ENCODE measurements around the gene ALOX15B. TPM values are rescaled to one million over a fixed set of nuclear protein-coding genes. Genes with fewer than 3 reads are reported as not detected.

Gene ALOX15B, protein sequence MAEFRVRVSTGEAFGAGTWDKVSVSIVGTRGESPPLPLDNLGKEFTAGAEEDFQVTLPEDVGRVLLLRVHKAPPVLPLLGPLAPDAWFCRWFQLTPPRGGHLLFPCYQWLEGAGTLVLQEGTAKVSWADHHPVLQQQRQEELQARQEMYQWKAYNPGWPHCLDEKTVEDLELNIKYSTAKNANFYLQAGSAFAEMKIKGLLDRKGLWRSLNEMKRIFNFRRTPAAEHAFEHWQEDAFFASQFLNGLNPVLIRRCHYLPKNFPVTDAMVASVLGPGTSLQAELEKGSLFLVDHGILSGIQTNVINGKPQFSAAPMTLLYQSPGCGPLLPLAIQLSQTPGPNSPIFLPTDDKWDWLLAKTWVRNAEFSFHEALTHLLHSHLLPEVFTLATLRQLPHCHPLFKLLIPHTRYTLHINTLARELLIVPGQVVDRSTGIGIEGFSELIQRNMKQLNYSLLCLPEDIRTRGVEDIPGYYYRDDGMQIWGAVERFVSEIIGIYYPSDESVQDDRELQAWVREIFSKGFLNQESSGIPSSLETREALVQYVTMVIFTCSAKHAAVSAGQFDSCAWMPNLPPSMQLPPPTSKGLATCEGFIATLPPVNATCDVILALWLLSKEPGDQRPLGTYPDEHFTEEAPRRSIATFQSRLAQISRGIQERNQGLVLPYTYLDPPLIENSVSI
- polyA plus RNA-seq (ENCODE audit: insufficient read length in 4 of 4) = 1 to 10 TPM in 3 of 4 donors, under 1 TPM in 1; 0.91 to 1.9 (median 1.3) TPM

DNA sequence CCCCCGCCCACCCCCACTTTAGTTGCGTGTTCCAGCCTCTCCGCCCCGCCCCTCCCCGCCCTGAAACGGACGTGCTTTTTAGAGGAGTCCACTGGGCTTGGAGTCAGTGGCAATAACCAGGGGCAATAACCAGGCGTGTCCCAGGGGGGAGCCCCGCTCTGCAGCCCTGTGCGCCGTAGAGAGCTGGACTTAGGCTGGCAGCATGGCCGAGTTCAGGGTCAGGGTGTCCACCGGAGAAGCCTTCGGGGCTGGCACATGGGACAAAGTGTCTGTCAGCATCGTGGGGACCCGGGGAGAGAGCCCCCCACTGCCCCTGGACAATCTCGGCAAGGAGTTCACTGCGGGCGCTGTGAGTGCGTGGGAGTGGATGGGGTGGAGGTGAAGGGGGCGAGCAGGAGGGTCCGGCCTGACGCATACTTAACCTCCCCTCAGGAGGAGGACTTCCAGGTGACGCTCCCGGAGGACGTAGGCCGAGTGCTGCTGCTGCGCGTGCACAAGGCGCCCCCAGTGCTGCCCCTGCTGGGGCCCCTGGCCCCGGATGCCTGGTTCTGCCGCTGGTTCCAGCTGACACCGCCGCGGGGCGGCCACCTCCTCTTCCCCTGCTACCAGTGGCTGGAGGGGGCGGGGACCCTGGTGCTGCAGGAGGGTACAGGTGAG, at the start of gene ALOX15B:
Gene ALOX15B (plus strand): TSS at position 106 of the 657 bp plus-strand sequence. CDS start 97 bp downstream, at position 203.
- no peak for DNase-seq (ENCODE audit: low read depth in 4 of 4, low spot score in 3 of 4)

DNA sequence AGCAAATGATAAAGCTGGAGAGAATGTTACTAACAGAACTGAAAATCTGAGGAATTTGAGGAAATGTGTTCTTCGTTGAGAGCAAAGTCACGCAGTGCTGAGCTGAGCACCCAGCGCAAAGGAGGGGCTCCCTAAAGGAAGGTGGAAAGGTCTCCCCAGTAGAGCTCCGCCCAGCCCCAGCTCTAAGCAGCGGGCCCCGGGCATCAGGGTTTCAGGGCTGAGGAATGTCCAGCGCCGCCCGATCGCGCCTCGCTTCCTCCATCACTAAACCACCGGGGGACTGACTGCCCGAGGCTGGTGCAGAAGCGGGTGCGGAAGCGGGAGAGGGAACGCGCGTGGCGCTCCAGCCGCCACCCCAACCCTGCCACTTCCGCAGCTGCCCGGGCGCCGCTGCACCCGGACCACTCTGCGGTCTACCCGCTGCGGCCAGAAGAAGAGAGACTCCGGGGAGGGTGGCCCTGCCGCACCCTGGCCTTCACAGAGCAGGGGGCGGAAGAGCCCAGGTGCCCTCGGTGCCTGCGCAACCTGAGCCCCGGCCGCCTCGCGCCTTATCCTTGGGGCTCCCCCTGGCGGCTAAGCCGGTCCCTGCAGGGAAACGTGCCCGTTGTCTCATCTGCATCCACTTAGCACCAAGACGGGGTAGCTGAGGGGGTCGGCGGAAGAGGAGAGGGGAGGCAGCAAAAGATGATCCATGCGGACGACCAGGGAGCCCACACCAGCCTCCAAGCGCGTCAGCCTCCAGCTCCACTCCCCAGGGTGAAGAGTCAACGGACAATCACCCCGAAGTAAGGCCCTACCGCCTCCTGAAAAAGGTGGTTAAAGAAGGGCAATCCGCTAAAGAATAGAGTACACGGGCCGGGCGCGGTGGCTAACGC, 48.8 kb upstream of the ALOX15B start:
- DNase-seq (ENCODE audit: low read depth in 4 of 4, low spot score in 3 of 4) = peak; percentile 57 to 79 (median 64)

DNA sequence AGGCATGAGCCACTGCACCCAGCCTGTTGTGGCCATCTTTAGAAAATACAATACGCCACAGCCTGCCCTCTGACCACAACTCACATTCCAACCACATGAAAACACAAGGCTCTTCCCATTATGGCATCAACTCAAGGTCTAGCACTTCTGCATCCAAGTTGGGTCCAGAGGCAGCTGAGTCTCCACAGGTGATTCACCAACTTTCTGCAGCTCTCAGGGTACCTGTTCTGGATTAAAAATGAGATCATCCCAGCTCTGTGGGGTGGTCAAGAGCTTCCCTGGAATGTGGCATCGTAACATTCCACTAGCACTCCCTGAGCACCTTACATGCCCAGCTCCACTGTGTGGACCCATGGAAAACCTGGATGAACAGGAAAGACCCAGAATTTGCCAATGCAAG, 46.3 kb upstream of the ALOX15B start:
- DNase-seq (ENCODE audit: low read depth in 4 of 4, low spot score in 3 of 4) = no peak

DNA sequence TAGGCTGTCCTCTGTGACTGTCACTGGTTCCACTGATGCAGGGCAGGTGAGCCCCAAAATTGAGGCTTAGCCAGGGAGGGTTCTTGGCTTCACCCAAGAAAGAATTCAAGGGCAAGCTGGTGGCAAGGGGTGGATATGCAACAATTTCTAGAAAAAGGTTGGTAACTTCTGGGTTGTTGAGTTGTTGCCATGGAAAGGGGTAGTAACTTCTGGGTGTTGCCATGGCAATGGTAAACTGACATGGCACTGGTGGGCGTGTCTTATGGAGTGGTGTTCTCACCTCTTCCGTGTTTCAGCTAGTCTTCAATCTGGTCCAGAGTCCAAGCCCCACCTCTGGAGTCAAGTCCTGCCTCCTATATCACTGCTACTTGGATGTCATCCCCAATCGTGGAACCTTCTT, 45.9 kb upstream of the ALOX15B start:
- DNase-seq (ENCODE audit: low read depth in 4 of 4, low spot score in 3 of 4) = no peak

DNA sequence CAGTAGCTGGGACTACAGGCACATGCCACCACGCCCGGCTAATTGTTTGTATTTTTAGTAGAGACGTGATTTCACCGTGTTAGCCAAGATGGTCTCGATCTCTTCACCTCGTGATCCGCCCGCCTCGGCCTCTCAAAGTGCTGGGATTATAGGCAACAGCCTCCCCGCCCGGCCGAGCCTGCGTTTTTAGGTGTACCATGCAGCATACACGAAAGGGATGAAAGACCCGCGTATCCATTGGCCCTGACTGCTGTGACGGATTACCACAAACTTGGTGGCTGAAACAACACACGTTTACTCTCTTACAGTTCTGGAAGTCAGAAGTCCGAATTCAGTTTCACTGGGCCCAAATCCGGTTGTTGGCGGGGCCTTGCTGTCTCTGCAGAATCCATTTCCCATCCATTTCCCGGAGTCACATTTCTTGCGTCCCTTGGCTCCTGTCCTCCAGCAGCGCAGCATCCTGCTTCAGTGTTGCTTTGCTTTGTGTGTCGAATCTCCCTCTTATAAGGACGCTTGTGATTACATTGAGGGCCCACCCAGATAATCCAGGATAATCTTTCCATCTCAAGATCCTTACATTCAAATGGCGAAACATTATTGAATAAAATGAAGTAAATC, 44.8 kb upstream of the ALOX15B start:
- no peak for DNase-seq (ENCODE audit: low read depth in 4 of 4, low spot score in 3 of 4)

DNA sequence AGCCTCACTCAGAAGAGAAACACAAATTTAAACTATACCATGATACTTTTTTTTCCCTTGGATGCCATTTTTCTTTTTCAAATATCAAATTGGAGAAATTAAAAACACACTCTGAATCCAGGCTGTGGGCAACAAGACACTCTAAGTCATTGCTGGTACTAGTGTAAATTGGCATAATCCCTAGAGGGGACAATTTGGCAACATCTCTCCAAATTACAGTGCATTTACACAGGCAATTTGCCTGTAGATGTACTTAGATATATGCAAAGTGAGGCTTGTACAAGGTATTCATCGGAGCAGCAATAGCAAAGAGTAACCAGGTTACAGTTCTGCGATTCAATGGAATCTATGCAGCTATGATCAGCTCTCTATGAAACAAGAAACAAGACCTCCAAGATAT, 43.1 kb upstream of the ALOX15B start:
- DNase-seq (ENCODE audit: low read depth in 4 of 4, low spot score in 3 of 4) = no peak

DNA sequence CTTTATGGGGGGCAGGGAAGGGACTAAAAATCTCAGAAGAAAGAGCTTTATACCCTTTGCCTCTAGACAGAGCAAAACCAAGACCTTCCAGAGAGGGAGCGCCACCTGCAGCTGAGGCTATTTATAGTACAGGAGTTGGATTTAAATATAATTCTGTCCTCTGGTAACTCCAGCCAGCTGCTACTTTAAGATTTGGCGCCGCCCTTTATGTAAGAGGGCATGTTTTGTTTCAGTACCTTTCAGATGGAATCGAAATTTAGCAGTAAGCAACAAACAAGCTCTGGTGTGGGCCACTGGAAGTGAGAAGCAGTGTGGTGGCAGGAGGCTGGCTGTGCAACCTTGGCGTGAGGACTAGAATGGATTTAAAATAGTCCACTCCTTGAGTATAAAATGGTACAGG, 41.7 kb upstream of the ALOX15B start:
- DNase-seq (ENCODE audit: low read depth in 4 of 4, low spot score in 3 of 4) = no peak

DNA sequence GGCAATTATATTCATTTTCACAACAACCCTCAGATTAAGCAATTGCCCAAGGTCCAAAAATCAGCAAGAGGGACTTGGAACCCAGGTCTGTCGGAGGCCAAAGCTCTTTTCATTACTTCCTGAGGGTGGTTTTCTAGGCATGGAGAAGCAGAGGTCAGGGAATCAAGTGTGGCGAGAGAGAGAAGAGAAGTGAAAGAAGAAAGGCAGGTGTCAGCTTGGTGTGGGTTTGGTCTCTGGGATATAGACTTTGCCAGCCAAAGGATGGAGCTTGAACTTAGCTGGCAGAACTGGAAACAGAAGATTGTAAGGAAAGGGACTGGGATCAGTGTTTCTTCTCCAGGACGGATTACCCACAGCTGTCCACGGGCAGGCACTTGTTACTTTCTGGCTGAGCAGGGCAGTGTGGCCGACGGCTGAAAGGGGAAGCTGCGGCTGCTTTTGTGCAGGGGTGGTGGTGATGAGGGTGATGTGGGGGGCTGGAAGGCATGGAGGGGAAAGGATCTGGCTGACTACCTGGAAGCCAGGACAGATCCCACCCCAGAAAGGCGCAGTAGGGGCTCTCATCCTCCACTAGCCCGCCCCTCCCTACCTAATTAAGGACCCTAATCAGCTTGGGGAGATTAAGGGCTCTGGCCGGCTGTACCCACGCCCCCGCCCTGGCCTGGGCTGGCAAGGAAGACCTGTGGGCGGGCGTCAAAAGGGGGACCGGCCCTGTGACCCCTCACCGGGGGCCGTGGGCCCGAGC, 36.7 kb upstream of the ALOX15B start, which contains the start of gene GUCY2D:
Gene GUCY2D (plus strand): TSS at position 640 of the 745 bp plus-strand sequence. CDS start 433 bp downstream, outside the sequence.
- DNase-seq (ENCODE audit: low read depth in 4 of 4, low spot score in 3 of 4) = no peak

DNA sequence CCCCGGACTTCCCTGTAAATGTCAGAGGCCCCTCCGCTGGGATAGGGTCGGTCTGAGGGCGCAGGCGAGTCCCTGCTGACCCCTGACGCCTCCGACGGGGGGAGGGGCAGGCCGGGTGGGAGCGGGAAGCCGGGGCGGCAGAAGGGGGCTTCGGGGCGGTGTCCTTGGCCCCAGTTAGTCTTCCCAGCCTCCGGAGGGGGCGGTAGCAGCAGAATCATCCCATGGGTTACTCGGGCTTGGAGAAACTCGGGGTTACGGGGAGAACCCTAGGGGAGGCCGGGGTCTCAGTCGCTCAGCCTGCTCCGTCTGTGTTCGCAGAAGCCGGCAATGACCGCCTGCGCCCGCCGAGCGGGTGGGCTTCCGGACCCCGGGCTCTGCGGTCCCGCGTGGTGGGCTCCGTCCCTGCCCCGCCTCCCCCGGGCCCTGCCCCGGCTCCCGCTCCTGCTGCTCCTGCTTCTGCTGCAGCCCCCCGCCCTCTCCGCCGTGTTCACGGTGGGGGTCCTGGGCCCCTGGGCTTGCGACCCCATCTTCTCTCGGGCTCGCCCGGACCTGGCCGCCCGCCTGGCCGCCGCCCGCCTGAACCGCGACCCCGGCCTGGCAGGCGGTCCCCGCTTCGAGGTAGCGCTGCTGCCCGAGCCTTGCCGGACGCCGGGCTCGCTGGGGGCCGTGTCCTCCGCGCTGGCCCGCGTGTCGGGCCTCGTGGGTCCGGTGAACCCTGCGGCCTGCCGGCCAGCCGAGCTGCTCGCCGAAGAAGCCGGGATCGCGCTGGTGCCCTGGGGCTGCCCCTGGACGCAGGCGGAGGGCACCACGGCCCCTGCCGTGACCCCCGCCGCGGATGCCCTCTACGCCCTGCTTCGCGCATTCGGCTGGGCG, 35.9 kb upstream of the ALOX15B start:
- DNase-seq (ENCODE audit: low read depth in 4 of 4, low spot score in 3 of 4) = no peak

DNA sequence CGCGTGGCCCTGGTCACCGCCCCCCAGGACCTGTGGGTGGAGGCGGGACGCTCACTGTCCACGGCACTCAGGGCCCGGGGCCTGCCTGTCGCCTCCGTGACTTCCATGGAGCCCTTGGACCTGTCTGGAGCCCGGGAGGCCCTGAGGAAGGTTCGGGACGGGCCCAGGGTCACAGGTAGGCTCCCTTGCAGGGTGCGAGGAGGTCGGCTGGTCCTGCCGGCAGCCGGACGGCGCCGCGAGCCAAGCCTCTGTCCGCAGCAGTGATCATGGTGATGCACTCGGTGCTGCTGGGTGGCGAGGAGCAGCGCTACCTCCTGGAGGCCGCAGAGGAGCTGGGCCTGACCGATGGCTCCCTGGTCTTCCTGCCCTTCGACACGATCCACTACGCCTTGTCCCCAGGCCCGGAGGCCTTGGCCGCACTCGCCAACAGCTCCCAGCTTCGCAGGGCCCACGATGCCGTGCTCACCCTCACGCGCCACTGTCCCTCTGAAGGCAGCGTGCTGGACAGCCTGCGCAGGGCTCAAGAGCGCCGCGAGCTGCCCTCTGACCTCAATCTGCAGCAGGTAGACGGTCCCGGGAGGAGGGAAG, 35.2 kb upstream of the ALOX15B start:
- no peak for DNase-seq (ENCODE audit: low read depth in 4 of 4, low spot score in 3 of 4)

DNA sequence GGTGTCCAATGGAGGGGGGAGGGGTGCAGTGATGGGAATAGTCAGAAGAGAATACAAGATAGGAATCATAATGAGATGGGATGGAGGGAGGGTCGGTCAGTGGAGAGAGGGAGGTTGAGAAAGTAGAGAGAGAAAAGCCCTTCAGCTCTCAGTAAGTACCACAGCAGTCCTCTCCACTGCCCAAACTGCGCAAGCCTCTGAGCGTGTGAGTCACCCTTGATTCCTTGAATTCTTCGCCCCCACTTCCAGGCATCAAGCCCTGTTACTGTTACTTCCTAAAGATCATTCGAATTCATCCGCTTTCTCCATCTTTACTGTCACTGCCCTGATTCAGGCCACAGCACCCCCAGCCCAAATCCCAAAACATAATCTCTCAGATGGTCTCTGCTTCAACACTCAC, 34.0 kb upstream of the ALOX15B start:
- DNase-seq (ENCODE audit: low read depth in 4 of 4, low spot score in 3 of 4) = no peak

DNA sequence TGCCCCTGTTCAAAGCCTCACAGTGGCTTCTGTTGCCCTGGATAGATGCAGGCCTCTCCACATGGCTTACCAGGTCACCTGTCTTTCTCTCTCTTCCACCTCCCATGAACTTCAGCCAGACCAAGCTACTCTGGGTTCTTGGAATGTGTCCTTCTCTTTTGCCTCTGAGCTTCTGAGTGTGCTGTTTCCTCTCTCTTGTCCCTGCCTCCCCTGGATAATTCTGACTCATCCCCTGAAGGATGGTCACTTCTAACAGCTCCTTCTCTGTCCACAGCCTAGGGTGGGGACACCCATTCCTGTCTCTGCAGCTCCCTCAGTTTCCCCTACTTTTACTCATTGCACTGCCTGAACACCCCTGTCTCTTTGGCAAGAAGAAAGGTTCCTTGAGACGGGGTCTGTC, 33.5 kb upstream of the ALOX15B start:
- no peak for DNase-seq (ENCODE audit: low read depth in 4 of 4, low spot score in 3 of 4)

DNA sequence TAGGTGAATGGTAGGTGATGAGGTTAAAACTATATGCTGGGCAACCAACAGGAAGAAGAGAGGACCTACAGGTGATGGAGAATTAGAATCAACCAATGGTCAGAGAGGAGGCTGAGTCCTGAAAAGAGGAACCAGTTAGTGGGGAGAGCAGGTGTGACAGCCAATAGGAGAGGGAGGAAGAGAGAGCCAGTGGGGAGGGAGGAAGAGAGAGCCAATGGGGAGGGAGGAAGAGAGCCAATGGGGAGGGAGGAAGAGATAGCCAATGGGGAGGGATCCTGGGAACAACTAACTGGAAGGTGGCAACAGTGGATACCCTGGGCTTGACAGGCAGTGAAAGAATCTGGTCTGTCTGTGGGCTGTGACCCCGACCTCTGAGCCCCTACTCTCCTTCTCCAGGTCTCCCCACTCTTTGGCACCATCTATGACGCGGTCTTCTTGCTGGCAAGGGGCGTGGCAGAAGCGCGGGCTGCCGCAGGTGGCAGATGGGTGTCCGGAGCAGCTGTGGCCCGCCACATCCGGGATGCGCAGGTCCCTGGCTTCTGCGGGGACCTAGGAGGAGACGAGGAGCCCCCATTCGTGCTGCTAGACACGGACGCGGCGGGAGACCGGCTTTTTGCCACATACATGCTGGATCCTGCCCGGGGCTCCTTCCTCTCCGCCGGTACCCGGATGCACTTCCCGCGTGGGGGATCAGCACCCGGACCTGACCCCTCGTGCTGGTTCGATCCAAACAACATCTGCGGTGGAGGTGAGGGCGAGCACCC, 32.7 kb upstream of the ALOX15B start:
- DNase-seq (ENCODE audit: low read depth in 4 of 4, low spot score in 3 of 4) = no peak

DNA sequence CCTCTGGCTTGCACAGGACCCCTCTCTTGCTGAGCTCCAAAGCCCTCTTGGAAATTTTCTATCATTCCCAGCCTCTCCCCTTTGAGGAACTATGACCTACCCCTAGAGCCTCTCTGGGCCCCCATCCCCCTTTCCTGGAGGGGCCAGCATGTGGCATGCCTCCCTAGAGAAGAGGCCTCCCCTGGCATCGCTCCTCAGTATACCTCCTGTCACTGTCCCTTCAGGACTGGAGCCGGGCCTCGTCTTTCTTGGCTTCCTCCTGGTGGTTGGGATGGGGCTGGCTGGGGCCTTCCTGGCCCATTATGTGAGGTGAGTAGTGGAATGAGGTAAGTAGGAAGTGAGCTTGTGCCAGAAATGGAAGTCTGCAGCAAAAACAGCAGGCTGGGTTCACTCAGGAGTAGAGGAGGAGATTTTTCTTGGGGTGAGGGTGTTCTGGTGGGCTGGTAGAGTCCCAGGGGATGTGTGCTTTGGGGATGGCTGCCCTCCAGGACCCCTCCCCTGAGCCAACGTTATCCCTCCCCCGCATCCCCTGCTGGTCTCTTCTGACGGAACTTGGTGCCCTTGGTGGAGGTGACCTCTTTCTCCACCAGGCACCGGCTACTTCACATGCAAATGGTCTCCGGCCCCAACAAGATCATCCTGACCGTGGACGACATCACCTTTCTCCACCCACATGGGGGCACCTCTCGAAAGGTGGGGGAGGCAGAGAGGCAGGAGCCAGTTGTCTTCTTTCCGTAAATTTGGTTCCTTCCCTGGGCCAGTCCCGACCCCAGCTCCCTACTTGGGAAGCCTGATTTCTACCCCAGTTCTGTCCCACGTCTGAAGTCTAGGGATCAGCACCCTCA, 31.8 kb upstream of the ALOX15B start:
- DNase-seq (ENCODE audit: low read depth in 4 of 4, low spot score in 3 of 4) = no peak

DNA sequence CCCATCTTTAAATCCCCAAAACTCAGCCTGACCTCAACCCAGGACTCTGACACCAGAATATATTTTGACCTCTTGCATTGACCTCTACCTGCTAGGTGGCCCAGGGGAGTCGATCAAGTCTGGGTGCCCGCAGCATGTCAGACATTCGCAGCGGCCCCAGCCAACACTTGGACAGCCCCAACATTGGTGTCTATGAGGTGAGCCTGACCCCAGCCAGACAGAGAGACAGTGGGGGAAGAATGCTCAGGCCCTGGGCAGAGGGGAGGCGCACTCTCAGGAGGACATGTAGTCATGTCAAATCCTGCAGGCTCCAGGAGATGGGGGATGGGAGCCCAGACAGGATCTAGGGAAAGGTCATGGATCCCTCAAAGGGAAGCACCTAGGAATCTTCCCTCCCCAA, 31.0 kb upstream of the ALOX15B start:
- DNase-seq (ENCODE audit: low read depth in 4 of 4, low spot score in 3 of 4) = no peak

DNA sequence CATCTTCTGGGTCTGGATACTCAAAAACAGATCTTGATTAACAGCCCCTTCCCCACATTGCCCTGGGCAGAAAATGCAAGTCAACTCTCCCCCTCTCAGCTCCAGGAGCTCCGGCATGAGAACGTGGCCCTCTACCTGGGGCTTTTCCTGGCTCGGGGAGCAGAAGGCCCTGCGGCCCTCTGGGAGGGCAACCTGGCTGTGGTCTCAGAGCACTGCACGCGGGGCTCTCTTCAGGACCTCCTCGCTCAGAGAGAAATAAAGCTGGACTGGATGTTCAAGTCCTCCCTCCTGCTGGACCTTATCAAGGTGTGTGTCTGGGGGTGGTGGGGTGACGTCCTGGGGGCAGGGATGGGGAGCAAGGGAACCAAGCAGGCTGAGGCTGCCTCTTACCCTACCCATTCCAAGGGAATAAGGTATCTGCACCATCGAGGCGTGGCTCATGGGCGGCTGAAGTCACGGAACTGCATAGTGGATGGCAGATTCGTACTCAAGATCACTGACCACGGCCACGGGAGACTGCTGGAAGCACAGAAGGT, 26.7 kb upstream of the ALOX15B start:
- no peak for DNase-seq (ENCODE audit: low read depth in 4 of 4, low spot score in 3 of 4)

Data from right renal pelvis (tissue), 4 donors.